Measurements from ENCODE around the gene MAP3K5. TPM values are rescaled to one million over a fixed set of nuclear protein-coding genes. Genes with fewer than 3 reads are reported as not detected.

The MAP3K5 gene
- total and polyA plus RNA-seq, 9 of the 15 experiments (the other 6 are each of a cell fraction or from before 2014, with no cell fraction given): 2.2 to 13.0 (median 9.9) TPM

GRCh38 chr6:136822376-136823127, 30.3 kb upstream of the MAP3K5 start, which contains the start of gene PEX7 (continued):
- TF ChIP-seq ZBTB9 (CRISPR knock-in tag; IDR thresholded peaks at IDR 0.05) (0 out of 2 replicates have a peak, but pooled peaks have one; percentile 64), NCOA4 (IDR thresholded peaks at IDR 0.05; ENCODE audit: partially characterized antibody) (no peak), ZBTB26 (CRISPR knock-in tag; IDR thresholded peaks at IDR 0.05) (no peak), ARID2 (IDR thresholded peaks at IDR 0.05) (no peak), MAFF (IDR thresholded peaks at IDR 0.05; ENCODE audit: low read length) (no peak), ARID1B (IDR thresholded peaks at IDR 0.05) (no peak), ZNF785 (CRISPR knock-in tag; IDR thresholded peaks at IDR 0.05) (no peak), BDP1 (IDR thresholded peaks at IDR 0.05; ENCODE audit: insufficient read depth, insufficient read length) (no peak), ELF1 (tag; IDR thresholded peaks at IDR 0.05) (peak; percentile 87), ZBTB7A (IDR thresholded peaks at IDR 0.05; ENCODE audit: borderline replicate concordance, control insufficient read depth, low read depth, low read length) (peak; percentile 89; the same call in 1 of the 2 replicates), ZNF224 (CRISPR knock-in tag; IDR thresholded peaks at IDR 0.05) (no peak), ZSCAN32 (CRISPR knock-in tag; IDR thresholded peaks at IDR 0.05) (no peak)
- TF ChIP-seq, protein P1, sequence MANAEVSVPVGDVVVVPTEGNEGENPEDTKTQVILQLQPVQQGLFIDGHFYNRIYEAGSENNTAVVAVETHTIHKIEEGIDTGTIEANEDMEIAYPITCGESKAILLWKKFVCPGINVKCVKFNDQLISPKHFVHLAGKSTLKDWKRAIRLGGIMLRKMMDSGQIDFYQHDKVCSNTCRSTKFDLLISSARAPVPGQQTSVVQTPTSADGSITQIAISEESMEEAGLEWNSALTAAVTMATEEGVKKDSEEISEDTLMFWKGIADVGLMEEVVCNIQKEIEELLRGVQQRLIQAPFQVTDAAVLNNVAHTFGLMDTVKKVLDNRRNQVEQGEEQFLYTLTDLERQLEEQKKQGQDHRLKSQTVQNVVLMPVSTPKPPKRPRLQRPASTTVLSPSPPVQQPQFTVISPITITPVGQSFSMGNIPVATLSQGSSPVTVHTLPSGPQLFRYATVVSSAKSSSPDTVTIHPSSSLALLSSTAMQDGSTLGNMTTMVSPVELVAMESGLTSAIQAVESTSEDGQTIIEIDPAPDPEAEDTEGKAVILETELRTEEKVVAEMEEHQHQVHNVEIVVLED (CRISPR knock-in tag; IDR thresholded peaks at IDR 0.05): peak; percentile 63
- TF ChIP-seq, protein P2, sequence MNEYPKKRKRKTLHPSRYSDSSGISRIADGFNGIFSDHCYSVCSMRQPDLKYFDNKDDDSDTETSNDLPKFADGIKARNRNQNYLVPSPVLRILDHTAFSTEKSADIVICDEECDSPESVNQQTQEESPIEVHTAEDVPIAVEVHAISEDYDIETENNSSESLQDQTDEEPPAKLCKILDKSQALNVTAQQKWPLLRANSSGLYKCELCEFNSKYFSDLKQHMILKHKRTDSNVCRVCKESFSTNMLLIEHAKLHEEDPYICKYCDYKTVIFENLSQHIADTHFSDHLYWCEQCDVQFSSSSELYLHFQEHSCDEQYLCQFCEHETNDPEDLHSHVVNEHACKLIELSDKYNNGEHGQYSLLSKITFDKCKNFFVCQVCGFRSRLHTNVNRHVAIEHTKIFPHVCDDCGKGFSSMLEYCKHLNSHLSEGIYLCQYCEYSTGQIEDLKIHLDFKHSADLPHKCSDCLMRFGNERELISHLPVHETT (CRISPR knock-in tag; conservative IDR thresholded peaks at IDR 0.05 in 1 of 2, IDR thresholded peaks at IDR 0.05 in 1 of 2): peak in 1 of 2 experiments; percentile 59; a peak in 2 of 4 replicates
- TF ChIP-seq, protein P3, sequence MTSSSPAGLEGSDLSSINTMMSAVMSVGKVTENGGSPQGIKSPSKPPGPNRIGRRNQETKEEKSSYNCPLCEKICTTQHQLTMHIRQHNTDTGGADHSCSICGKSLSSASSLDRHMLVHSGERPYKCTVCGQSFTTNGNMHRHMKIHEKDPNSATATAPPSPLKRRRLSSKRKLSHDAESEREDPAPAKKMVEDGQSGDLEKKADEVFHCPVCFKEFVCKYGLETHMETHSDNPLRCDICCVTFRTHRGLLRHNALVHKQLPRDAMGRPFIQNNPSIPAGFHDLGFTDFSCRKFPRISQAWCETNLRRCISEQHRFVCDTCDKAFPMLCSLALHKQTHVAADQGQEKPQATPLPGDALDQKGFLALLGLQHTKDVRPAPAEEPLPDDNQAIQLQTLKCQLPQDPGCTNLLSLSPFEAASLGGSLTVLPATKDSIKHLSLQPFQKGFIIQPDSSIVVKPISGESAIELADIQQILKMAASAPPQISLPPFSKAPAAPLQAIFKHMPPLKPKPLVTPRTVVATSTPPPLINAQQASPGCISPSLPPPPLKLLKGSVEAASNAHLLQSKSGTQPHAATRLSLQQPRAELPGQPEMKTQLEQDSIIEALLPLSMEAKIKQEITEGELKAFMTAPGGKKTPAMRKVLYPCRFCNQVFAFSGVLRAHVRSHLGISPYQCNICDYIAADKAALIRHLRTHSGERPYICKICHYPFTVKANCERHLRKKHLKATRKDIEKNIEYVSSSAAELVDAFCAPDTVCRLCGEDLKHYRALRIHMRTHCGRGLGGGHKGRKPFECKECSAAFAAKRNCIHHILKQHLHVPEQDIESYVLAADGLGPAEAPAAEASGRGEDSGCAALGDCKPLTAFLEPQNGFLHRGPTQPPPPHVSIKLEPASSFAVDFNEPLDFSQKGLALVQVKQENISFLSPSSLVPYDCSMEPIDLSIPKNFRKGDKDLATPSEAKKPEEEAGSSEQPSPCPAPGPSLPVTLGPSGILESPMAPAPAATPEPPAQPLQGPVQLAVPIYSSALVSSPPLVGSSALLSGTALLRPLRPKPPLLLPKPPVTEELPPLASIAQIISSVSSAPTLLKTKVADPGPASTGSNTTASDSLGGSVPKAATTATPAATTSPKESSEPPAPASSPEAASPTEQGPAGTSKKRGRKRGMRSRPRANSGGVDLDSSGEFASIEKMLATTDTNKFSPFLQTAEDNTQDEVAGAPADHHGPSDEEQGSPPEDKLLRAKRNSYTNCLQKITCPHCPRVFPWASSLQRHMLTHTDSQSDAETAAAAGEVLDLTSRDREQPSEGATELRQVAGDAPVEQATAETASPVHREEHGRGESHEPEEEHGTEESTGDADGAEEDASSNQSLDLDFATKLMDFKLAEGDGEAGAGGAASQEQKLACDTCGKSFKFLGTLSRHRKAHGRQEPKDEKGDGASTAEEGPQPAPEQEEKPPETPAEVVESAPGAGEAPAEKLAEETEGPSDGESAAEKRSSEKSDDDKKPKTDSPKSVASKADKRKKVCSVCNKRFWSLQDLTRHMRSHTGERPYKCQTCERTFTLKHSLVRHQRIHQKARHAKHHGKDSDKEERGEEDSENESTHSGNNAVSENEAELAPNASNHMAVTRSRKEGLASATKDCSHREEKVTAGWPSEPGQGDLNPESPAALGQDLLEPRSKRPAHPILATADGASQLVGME (CRISPR knock-in tag; IDR thresholded peaks at IDR 0.05): 0 out of 2 replicates have a peak, but pooled peaks have one; percentile 26
